ENCODE results near the gene FCGR1A.
"Not testable (repeated sequence)": the region's sequence is repeated elsewhere in the genome, so short reads cannot be mapped to it uniquely, and the experiment has no call there.

- not testable (repeated sequence) for TF ChIP-seq CTCF (conservative IDR thresholded peaks at IDR 0.05); EZH2 (IDR thresholded peaks at IDR 0.05; ENCODE audit: low read depth)
These were observed 6.9 kb upstream of the FCGR1A start for GRCh38 chr1:149775510-149776147.
